OCI-LY3 (cell line): ENCODE data around the gene ANKS1B.

Experiments
- EZH2phosphoT487 ChIP-seq: fragments of 200-600 bp; shearing (Covaris generic); IDR thresholded peaks from 2 replicates; pipeline ENCODE4 v1.6.1; 2018; ENCODE audit warnings: antibody characterized with exemption, mixed run types, low read depth
- TF ChIP-seq, protein P1 (sequence below): fragments of 200-600, 300-600 bp; sonication (generic); IDR thresholded peaks from 2 replicates; pipeline ENCODE4 v1.5.1; 2014; ENCODE audit warnings: antibody characterized with exemption, low read length, low read depth

GRCh38 chr12:99281277-99281676, 703.5 kb downstream of the ANKS1B start:
- no peak for TF ChIP-seq EZH2phosphoT487
- TF ChIP-seq, protein P1, sequence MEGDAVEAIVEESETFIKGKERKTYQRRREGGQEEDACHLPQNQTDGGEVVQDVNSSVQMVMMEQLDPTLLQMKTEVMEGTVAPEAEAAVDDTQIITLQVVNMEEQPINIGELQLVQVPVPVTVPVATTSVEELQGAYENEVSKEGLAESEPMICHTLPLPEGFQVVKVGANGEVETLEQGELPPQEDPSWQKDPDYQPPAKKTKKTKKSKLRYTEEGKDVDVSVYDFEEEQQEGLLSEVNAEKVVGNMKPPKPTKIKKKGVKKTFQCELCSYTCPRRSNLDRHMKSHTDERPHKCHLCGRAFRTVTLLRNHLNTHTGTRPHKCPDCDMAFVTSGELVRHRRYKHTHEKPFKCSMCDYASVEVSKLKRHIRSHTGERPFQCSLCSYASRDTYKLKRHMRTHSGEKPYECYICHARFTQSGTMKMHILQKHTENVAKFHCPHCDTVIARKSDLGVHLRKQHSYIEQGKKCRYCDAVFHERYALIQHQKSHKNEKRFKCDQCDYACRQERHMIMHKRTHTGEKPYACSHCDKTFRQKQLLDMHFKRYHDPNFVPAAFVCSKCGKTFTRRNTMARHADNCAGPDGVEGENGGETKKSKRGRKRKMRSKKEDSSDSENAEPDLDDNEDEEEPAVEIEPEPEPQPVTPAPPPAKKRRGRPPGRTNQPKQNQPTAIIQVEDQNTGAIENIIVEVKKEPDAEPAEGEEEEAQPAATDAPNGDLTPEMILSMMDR = no peak
